ENCODE data around the gene UBXN6.

The UBXN6 gene

DNA sequence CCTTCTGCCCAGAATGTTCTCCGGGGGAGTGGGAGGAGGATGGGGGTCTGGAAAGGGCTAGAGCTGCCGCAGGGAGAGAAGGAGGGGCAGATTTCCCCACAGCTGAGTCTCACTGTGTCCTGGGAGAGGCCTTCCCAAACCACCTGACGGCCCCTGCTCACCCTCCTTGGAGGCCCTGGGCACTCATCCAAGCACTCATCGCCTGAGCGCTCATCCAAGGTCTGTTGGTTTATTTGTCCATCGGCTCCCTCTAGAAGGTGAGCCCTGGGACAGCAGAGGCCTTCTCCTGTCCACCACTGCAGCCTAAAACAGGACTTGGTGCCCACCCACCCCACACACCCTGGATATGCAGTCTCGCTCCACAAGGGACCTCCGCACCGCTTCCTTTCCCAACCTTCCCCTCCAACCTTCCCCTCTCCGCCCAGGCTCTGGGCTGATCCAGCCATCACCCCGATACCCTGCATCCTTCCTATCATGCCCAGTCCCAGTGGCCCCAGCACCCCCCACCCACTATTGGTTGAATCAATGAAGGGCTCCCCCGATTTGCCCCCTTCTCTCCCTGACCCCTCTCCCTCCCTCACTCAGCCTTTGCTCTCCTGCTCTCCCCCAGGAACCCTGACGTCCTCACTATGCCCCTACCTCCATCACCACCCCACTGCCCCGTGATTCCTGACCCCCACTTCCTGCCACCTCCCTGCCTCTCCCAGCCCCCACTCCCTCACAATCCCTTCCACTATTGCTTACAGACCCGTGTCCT, 1.7 kb downstream of the UBXN6 start:
- no peak for DNase-seq

GRCh38 chr19:4454747-4455718, 2.6 kb downstream of the UBXN6 start:
- DNase-seq, result no peak

DNA sequence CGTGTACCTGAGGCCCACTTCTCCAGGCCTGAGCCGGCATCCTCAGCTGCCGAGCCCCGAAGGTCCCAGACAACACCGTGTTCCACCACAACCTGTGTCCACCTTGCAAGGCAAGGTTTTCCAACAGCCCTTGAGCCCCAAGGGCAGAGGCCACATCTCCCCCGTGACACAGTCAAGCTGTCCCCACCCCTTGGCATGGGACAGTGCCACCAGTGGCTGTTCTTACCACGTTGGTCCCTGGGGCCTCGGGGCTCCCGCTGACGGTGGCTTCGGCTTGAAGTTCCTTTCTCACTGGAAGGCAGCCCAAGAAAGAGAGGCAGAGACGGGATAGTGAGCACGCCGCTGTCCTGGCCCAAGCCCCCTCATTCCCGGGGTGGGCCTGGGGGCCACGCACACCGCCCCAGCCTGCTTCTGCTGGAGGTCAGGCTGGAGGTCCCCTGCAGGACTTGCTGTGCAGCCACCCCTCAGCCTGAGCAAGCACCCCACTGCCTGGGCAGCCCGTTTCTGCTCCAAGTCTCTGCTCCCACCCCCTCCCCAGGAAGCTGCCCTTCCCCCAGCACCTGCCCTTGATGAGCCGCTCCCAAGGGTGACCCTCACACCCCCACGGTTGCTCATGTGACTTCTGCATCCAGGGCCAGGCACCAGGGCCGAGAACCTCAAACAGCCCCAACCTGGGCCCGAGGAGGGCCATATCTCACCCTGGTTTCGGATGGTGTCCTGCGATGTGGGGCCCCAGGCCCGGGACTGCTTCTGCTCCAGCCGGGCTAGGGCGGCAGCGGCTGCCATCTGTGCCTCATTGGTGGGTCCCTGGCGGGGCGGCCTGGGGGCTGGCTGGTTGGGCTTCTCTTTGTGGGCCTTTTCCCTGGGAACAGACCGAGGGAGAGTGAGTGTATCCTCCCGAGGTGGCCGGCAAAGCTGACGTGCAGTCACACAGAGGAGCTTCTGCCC, 4.1 kb downstream of the UBXN6 start:
- no peak for DNase-seq

GRCh38 chr19:4452230-4452990, 5.2 kb downstream of the UBXN6 start:
- DNase-seq, result no peak

- no peak for DNase-seq
Measured at GRCh38 chr19:4449639-4450028, 8.0 kb downstream of the UBXN6 start.

DNA sequence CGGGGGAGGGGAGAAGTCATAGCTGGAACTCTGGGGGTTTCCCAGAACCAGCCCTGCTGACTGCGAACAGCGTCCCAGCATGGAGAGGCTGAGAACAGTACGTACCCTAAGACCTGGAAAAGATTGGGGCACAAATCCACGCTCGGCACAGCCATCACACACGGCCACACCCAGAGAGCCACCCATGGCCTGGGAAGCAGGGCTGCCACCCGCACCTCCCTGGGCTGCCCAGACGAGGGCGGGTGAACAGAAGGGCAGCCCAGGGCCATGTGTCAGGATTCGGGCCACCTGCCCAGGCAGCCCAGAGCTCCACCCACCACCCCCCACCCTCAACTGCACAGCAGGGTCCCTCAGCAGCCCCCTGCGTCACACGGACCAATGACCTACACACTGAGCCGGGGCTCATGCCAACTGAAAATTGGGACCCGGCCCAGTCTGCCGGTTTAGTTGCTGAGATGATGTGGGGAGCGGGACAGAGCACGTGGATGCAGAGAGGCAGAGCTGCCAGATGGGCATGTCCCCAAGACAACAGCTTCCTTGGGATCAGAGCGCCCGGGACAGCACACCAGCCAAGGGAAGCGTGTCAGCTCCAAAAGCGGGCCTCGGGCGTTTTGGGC, 8.5 kb downstream of the UBXN6 start:
- no peak for DNase-seq

- DNase-seq, result no peak
Measured at GRCh38 chr19:4448147-4448985, 9.2 kb downstream of the UBXN6 start.

- DNase-seq, result no peak
Measured at GRCh38 chr19:4447327-4448146, 10.1 kb downstream of the UBXN6 start.

DNA sequence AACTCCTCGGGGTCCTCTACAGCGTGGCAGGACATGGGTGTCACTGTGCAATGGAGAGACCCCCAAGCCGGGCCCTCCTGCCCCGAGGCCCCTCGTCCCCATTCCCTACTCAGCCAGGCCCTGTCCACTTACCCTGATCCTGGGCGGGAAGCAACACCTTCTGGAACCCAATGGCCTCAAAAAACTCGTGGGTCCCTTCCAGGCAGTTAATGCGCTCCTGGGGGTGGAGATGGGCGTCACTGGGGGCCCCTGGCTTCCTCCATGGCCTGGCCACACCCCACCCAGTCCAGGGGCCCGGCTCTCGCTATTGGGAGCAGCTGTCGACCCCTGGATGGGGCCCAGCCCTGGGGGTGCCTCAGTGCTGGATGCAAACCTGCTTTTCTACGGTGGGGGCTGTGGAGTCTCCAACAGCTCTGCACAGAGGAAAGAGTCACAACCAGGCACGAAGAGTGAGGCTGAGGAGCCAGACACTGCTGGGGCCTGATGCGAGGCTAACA, 10.8 kb downstream of the UBXN6 start:
- no peak for DNase-seq

DNA sequence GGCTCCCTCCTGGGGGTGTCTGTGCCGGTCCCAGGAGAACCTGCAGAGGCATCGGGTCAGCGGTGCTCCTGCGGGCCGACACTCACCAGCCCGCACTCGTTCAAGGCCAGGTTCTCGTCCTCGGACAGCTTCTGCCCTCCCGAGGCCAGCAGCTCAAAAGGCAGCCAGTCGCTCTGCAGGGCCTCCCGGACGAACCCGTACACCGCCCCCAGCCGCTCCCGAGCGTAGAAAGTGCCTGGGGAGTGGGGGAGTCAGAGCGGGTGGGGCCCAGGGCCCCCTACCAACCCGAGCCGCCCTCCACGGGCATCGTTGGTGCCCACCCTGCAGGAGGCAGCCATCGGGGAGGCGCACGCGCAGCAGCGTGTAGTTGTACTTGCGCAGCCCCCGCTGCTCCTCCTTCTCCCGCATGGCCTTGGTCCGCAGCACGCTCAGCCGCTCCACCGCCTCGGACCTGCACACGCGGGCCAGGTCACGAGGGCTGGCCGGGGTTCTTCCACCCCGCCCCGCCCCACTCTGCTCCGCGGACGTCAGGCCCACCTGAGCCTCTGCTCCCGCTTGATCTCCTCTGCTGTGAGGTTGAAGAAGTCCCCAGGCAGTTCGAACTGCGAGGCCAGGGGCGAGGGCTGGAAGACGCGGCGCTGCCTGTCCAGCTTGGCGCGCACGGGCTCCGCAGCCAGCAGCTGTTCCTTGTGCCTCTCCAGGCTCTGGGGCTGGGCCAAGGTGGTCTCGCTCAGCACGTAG, 11.5 kb downstream of the UBXN6 start:
- DNase-seq, result no peak

DNA sequence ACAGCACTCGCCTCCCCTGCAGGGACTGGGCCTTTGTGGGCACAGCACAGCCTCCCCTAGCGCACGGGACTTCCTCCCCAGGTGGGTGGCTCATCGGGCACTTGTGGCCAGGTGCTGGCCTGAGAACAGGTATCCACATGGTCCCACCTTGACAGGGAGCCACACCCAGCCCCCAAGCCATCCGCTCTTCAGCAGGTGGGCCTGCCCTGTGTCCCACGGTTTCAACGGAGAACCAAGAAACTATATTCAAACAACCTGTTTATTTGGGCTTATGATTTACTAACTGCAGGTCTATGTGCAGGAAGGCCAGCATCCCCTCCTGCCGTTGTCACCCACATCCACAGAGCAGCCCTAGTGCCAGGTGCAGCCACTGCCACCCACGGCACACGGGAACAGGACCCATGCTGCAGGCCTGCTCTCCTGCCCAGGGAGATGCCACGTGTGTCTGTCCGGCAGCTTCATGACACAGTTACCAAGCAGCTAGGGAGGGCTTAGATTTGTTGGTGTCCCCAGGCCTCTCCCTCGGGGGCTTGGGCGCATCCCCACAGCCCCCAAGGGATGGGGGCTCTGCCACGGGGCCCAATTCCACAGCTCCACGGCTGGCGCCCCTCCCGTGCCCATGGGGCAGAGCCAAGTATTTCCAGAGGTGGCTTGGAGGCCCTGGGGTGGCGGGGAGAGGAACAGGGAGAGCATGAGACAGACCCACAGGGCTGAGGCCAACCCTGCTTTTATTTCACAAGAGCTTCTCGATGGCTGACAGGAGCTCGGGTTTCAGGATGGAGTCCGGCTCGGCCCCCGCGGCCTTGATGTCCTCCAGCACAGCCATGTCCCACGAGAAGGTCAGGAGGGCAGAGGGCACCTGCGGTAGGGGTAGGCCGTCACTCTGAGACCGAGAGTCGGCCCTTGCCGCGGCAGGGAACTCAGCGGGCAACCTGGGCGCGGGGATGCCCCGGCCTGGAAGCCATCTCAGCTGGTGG, 12.5 kb downstream of the UBXN6 start:
- DNase-seq, result no peak

GRCh38 chr19:4443966-4444764, 13.4 kb downstream of the UBXN6 start:
- no peak for DNase-seq

DNA sequence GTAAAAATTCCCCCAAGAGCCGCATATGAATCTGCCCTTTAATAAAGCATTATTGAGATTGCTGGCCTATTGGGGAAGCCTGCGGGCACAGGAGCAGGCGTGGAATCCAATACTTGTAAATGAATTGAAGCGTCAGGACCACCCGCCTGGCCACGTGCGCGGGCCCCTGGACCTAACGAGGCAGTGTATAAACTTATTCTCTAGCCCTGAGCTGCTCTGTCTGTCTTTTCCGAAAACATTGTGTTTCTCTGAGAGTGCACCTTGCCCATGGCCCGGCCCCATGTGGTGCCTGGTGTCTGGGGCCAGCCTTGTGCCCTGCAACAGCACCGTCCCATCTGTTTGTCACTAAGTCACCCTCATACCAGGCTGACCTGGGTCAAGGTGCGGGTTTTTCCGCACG, 14.4 kb downstream of the UBXN6 start:
- DNase-seq, result no peak

DNA sequence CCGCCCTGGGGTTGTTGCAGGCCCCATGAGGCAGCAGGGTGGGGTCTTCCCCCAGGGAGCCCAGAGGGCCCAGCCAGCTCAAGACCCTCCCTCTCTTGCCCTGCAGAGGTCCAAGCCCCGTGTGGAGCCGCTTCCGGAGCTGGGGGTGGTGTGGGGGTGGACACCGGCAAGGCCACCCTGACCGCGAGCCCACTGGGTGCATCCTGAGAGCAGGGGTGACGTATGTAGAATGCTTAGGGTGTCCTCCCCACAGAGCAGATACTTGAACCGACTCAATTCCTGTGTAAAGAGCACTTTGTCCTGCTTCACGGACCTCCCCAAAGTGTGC, 14.8 kb downstream of the UBXN6 start:
- no peak for DNase-seq

DNA sequence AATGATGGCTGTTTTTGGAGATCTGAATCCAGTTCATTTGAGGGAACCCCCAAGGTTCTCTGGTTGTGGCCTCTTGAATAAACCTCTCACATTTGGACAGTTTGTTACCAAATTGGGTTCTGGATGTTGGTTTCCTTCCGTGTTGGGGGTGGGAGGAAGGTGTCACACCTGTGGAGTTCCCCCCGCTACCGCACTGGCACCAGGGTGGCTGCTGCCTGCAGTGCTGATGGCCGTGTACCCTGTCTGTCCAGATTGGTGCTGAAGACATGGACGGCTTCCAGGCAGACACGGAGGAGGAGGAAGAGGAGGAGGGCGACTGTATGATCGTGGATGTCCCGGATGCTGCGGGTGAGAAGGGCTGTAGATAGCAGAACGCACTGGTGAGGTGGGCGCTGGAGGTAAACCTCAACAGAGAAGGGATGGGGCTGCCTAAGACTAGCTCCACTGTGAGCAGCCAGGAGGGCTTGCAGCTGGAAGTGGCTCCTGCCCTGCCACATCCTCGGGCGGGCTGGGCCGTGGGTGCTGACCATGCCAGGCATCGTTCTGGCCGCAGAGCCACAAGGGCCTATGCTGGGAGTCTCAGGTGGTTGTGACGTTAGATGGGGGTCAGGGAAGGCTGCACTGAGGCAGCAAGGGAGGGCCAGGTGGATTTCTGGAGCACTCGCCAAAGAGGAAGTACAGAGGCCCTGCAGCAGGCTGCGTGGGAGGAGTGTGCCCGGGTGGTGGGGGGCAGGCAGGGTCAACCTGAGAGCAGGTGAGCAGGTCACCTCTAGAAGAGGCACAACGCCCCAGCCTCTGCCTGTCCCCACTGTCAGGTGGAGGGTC, 15.4 kb downstream of the UBXN6 start:
- DNase-seq, result no peak

DNA sequence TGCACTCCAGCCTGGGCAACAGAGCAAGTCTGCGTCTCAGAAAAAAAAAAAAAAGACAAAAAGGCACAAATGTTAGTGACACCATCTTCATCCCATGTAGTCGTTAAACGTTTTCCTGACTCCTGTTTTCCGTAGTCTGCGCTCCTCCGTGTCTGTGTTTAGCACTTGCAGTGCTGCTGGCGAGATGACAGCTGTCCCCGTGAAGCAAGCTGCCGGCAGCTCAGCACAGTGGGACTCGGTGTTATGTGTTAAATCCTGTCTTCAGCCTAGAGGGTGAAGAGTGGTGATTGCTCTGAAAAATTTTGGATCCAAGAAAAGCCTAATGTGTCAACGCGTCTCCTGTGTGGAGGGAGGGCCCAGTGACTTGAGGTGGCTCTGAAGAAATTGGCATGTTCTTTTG, 18.4 kb downstream of the UBXN6 start:
- DNase-seq, result no peak

Data from stimulated activated naive CD4-positive, alpha-beta T cell treated with Interleukin-2 at 50 U/mL for 16 hours (primary cell).